IPS-18c (cell line): ENCODE measurements around the gene L2HGDH.
"Not testable (repeated sequence)": the region's sequence is repeated elsewhere in the genome, so short reads cannot be mapped to it uniquely, and the experiment has no call there.

Experiments used
- H3K4me3 ChIP-seq: 2 replicates; pipeline ENCODE4 v1.7.0; 2013; ENCODE audit warnings: low read depth, mild to moderate bottlenecking, low read length, moderate library complexity; ENCODE audit not compliant: insufficient read depth
- H3K9me3 ChIP-seq: one replicate; pipeline ENCODE4 v1.6.1; 2013; ENCODE audit warnings: mild to moderate bottlenecking, low read length, moderate library complexity; ENCODE audit not compliant: control insufficient read depth, insufficient read depth

Gene L2HGDH

GRCh38 chr14:50343434-50343833, 31.4 kb upstream of the L2HGDH start:
- Histone ChIP-seq H3K9me3 (no peaks in the 10 kb centered on the region), H3K4me3 (no peak overlapping the region)

DNA sequence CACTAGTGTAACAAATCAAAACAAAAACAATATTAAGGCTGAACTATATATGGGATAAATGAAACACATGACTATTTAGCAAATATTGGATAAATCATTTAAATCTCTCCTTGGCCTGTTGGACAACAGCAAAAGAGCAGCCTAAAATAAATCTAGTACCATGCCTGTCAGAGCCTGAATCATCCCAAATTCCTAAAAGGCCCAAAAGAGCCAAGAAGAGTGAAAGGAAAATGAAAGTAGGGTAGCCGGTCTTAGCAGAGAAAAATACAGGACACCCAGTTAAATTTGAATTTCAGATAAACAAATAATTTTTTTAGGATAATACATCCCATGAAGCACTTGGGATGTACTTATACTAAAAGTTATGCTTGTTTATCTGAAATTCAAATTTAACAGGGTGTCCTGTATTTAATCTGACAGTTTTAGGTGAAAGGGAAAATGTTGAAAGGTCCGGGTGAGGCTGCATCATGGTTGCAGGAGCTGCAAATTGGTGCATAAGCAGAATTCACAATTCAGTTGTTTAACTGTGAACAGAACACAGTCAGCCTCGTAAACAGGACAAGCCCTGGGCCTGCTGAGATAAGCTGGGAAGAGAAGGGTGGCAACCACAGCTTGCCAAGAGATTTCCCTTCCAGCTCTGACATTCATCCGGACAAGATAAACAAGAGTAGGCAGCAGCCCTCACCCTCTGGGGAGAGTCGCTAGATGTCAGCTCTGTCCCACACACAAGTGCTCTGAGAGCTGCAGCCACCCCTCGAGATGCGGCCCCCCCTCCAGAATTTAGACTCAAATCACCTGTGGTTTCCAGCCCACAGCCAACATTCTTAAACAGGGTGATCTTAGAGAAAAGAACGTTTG, 30.4 kb upstream of the L2HGDH start:
- Histone ChIP-seq H3K9me3 (no peaks in the 10 kb centered on the region), H3K4me3 (no peak overlapping the region)

DNA sequence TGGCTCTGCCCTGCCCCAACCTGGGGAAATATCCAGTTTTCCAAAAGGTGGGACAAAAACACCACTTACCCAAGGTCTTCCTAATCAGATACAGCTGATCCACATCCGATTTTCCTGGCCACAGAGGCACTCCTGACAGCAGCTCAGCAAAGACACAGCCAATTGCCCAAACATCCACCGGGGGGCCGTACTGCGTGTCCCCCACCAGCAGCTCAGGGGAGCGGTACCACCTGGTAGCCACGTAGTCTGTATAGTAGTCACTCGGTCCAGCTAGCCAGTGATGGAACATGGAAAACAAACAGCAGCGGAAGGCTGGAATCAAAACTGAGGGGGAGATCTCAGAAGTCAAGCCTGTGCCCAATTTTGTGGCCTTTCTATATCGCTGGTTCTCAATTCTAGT, 28.9 kb upstream of the L2HGDH start:
- no peak overlapping the region for H3K4me3 ChIP-seq
- no peaks in the 10 kb centered on the region for H3K9me3 ChIP-seq

GRCh38 chr14:50340045-50340444, 28.0 kb upstream of the L2HGDH start:
- no peaks in the 10 kb centered on the region for H3K9me3 ChIP-seq
- no peak overlapping the region for H3K4me3 ChIP-seq

GRCh38 chr14:50339178-50339804, 27.3 kb upstream of the L2HGDH start:
- Histone ChIP-seq H3K9me3 (no peaks in the 10 kb centered on the region), H3K4me3 (no peak overlapping the region)

- Histone ChIP-seq H3K9me3 (no peaks in the 10 kb centered on the region), H3K4me3 (no peak overlapping the region)
Measured at GRCh38 chr14:50338587-50338986, 26.6 kb upstream of the L2HGDH start.

GRCh38 chr14:50335989-50336824, 24.2 kb upstream of the L2HGDH start:
- Histone ChIP-seq H3K4me3 (no peak overlapping the region), H3K9me3 (no peaks in the 10 kb centered on the region)

DNA sequence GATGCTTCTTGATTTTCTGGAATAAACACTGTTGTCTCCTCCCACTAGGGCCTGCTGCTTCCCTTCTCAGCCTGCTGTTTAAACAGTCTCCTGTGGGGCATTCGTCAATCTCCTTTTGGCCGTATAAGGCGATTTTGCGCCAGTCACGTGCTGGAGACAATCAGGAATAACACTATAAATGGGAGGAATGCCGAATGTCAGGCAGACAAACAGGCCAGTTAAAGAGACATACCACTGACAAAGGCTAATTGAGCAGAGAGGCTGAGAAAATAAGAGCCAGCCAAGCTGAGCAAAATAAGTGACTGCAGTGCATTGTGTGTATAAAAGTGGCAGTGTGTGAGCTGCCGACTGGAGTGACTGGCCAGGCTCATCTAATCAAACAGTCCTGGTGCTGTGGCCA, 23.4 kb upstream of the L2HGDH start:
- H3K4me3 ChIP-seq = no peak overlapping the region
- no peaks in the 10 kb centered on the region for H3K9me3 ChIP-seq

GRCh38 chr14:50334211-50334610, 22.2 kb upstream of the L2HGDH start:
- H3K9me3 ChIP-seq = no peaks in the 10 kb centered on the region
- no peak overlapping the region for H3K4me3 ChIP-seq

GRCh38 chr14:50333014-50333509, 21.0 kb upstream of the L2HGDH start:
- Histone ChIP-seq H3K9me3 (no peaks in the 10 kb centered on the region), H3K4me3 (no peak overlapping the region)

- Histone ChIP-seq H3K9me3 (no peaks in the 10 kb centered on the region), H3K4me3 (no peak overlapping the region)
Measured at GRCh38 chr14:50331596-50331995, 19.6 kb upstream of the L2HGDH start.

- Histone ChIP-seq H3K4me3 (no peak overlapping the region), H3K9me3 (no peaks in the 10 kb centered on the region)
Measured at GRCh38 chr14:50321009-50321660, 9.1 kb upstream of the L2HGDH start.

DNA sequence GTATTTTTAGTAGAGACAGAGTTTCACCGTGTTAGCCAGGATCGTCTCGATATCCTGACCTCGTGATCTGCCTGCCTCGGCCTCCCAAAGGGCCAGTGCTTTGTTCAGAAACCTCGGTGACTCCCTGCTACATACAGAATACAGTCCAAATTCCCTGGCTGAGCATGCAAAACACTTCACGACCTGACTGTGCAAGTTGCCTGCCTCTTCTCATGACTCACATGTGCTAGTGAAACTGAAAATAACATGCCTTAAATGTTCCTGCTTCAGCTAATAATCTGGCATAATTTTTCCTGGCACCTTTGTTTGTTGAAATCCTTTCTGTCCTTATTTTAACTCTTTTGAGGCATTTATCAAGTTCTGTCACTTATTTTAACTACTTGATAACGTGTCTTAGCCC, 8.3 kb upstream of the L2HGDH start:
- Histone ChIP-seq H3K9me3 (no peaks in the 10 kb centered on the region), H3K4me3 (no peak overlapping the region)

DNA sequence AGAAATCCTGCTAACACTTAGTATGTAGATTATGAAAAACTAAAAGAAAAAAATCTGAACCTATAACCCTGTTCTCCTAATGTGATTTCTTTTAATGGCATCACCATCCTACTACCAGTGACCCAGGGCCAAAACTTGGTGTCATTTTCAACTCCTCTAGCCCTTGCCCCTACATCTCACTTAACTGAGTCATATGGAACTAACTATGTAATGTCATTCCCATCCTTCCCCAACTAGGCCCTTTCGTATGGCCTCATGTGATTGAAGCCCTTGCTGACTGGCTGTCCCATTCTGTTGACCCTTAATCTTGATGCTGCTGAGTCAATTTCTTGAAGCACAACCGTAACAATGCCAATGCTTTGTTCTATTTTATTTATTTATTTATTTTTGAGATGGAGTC, 7.7 kb upstream of the L2HGDH start:
- no peaks in the 10 kb centered on the region for H3K9me3 ChIP-seq

GRCh38 chr14:50319293-50319692, 7.3 kb upstream of the L2HGDH start:
- H3K9me3 ChIP-seq = no peaks in the 10 kb centered on the region
- no peak overlapping the region for H3K4me3 ChIP-seq

More for the DNA sequence above, 7.7 kb upstream of the L2HGDH start:
- no peak overlapping the region for H3K4me3 ChIP-seq

- H3K4me3 ChIP-seq = no peak overlapping the region
- H3K9me3 ChIP-seq = no peaks in the 10 kb centered on the region
Measured at GRCh38 chr14:50318031-50318626, 6.1 kb upstream of the L2HGDH start.

- H3K9me3 ChIP-seq = not testable (repeated sequence)
Measured at GRCh38 chr14:50314098-50314497, 2.1 kb upstream of the L2HGDH start.

More at GRCh38 chr14:50314098-50314497, 2.1 kb upstream of the L2HGDH start:
- not testable (repeated sequence) for H3K4me3 ChIP-seq
